Measurements from ENCODE around the gene TP53I13. TPM values are rescaled to one million over a fixed set of nuclear protein-coding genes. Genes with fewer than 3 reads are reported as not detected.

TP53I13 gene
- total and polyA plus RNA-seq, 4 donors: 24.2 to 126 (median 61.4) TPM

GRCh38 chr17:29583324-29584248 is 15.1 kb downstream of the TP53I13 start:
- ATAC-seq (ENCODE audit: insufficient read depth, low FRiP score) (no peak), DNase-seq (no peak)
- Histone ChIP-seq H3K9me3 (ENCODE audit: control insufficient read depth in 4 of 4, insufficient read depth in 3 of 4, low read length in 3 of 4) (peaks cover 0 to 3% (median 0%) of the 10 kb centered on the region in 4 donors), H3K4me1 (ENCODE audit: control insufficient read depth in 5 of 5, insufficient read depth in 5 of 5, low read length in 5 of 5) (peaks cover 0 to 37% (median 17%) of the 10 kb centered on the region in 5 donors), H3K27ac (ENCODE audit: low read depth in 1 of 2, low read length in 1 of 2) (peak overlapping the region in 1 of 2 donors; percentile 88), H3K4me3 (no peak overlapping the region), H3K27me3 (ENCODE audit: control insufficient read depth in 3 of 3, insufficient read depth in 3 of 3, low read length in 2 of 3) (no peaks in the 10 kb centered on the region), H3K9ac (ENCODE audit: insufficient read depth in 1 of 2, low read length in 2 of 2) (no peak overlapping the region), H3K36me3 (ENCODE audit: control insufficient read depth in 4 of 4, insufficient read depth in 4 of 4, low read length in 4 of 4) (peaks cover 0 to 27% (median 14%) of the 10 kb centered on the region in 4 donors)
- TF ChIP-seq CTCF (IDR thresholded peaks at IDR 0.05; ENCODE audit: control extremely low read depth, extremely low read depth): no peak
- 89 to 93% methylated on average over 16 of the region's 16 CpGs for WGBS, 2 donors

DNA sequence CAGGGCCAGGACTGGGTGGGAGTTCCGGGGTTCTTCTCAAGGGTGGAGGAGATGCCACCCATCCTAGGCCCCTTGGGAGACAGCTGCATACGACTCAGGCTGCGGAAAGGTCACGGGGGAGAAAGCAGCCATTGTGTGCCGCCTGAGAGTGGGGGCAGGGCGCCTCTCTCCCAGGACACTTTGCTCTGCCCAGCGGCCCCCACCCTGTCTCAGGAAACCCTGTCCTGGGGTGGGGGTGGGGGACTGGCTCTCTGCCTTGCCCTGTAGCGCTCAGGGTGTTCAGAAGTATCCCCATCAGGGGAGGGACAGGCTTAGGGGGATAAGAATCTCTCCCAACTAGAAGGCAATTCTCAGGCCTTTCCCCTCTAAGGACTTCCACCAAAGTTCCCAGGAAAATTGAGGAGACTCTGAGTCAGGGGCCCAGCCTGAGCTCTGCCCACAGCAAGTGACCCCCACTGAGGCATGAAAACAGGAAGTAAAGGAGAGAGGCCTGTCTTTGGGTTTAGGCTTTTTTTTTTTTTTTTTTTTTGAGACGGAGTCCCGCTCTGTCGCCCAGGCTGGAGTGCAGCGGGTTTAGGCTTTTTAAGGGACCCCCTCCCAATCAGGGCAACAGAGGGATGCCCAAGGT is 16.1 kb downstream of the TP53I13 start:
- peak overlapping the region; percentile 63 to 88 for H3K27ac ChIP-seq (ENCODE audit: low read depth in 1 of 2, low read length in 1 of 2)
- H3K27me3 ChIP-seq (ENCODE audit: control insufficient read depth in 3 of 3, insufficient read depth in 3 of 3, low read length in 2 of 3): no peaks in the 10 kb centered on the region
- 56 to 62% methylated on average over 11 to 12 of the region's 12 CpGs for WGBS, 2 donors
- H3K36me3 ChIP-seq (ENCODE audit: control insufficient read depth in 4 of 4, insufficient read depth in 4 of 4, low read length in 4 of 4): peaks cover 0 to 21% (median 11%) of the 10 kb centered on the region in 4 donors
- no peak for TF ChIP-seq CTCF (IDR thresholded peaks at IDR 0.05; ENCODE audit: control extremely low read depth, extremely low read depth)
- ATAC-seq (ENCODE audit: insufficient read depth, low FRiP score): no peak
- H3K9me3 ChIP-seq (ENCODE audit: control insufficient read depth in 4 of 4, insufficient read depth in 3 of 4, low read length in 3 of 4): peaks cover 0 to 3% (median 0%) of the 10 kb centered on the region in 4 donors
- no peak overlapping the region for H3K4me3 ChIP-seq
- no peak for DNase-seq
- H3K9ac ChIP-seq (ENCODE audit: insufficient read depth in 1 of 2, low read length in 2 of 2): no peak overlapping the region
- peaks cover 0 to 38% (median 17%) of the 10 kb centered on the region in 5 donors for H3K4me1 ChIP-seq (ENCODE audit: control insufficient read depth in 5 of 5, insufficient read depth in 5 of 5, low read length in 5 of 5)

DNA sequence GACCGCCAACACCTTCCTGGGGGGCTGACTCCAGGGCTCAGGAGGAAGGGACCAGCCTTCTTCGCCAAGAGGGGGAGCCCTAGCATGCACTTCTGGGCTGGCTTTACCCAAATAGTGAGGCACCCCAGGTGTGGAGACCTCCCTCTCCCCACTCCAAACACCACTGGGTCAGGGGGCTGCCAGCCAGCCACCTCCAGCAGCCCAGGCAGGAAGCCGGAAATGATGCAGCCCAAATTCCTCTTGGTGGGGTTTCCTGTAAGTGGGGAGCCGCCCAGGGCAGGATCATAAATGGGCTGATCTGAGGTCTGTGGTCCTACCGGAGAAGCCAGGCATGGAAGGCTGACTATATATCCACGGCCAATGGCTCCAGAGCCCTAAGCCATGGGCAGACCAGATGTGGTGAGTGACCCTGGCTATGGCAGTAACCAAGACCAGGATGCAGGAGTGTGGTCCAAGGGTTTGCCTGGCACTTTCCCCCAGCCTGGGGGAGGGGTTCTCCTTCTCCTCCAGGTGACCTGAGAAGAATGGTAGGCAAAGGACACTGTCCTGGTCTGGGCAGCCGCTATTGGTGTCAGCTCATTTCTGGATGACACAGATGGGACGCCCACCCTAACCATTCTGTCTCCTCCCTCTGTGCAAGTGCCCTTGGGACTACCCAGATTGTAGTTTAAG is 16.7 kb downstream of the TP53I13 start:
- ATAC-seq (ENCODE audit: insufficient read depth, low FRiP score): no peak
- WGBS, 2 donors: 48 to 54% methylated on average over 8 of the region's 8 CpGs
- TF ChIP-seq CTCF (IDR thresholded peaks at IDR 0.05; ENCODE audit: control extremely low read depth, extremely low read depth): no peak
- Histone ChIP-seq H3K27me3 (ENCODE audit: control insufficient read depth in 3 of 3, insufficient read depth in 3 of 3, low read length in 2 of 3) (no peaks in the 10 kb centered on the region), H3K27ac (ENCODE audit: low read depth in 1 of 2, low read length in 1 of 2) (peak overlapping the region; percentile 63 to 88), H3K9me3 (ENCODE audit: control insufficient read depth in 4 of 4, insufficient read depth in 3 of 4, low read length in 3 of 4) (peaks cover 0 to 3% (median 0%) of the 10 kb centered on the region in 4 donors), H3K9ac (ENCODE audit: insufficient read depth in 1 of 2, low read length in 2 of 2) (no peak overlapping the region), H3K36me3 (ENCODE audit: control insufficient read depth in 4 of 4, insufficient read depth in 4 of 4, low read length in 4 of 4) (peaks cover 0 to 21% (median 7%) of the 10 kb centered on the region in 4 donors), H3K4me3 (peak overlapping the region; percentile 27), H3K4me1 (ENCODE audit: control insufficient read depth in 5 of 5, insufficient read depth in 5 of 5, low read length in 5 of 5) (peaks cover 4 to 44% (median 22%) of the 10 kb centered on the region in 5 donors)
- peak in 2 of 3 donors; percentile 16 to 44 for DNase-seq

Measured in lung (tissue), 12 donors.